GM11168 (cell line): ENCODE data around the gene C2orf81.
"Not testable (repeated sequence)": the region's sequence is repeated elsewhere in the genome, so short reads cannot be mapped to it uniquely, and the experiment has no call there.

Experiments
- in situ Hi-C: fragments of 300-500 bp; cut with MboI; formaldehyde crosslinking; loops from one replicate; pipeline ENCODE4 v1.12.0; 2022; ENCODE audit warnings: low sequenced_read_pairs; ENCODE audit not compliant: unreplicated experiment

C2orf81 gene

GRCh38 chr2:74444498-74445318 lies 23.3 kb upstream of the C2orf81 start:
- in situ Hi-C loops: no loop called here

GRCh38 chr2:74442483-74443297 lies 21.3 kb upstream of the C2orf81 start:
- in situ Hi-C loops: not testable (repeated sequence)

GRCh38 chr2:74441690-74442482 lies 20.5 kb upstream of the C2orf81 start, which contains the start of gene RTKN:
Gene RTKN, minus strand, starts transcription at chr2:74441937. Its CDS starts 121 bp downstream, at chr2:74441816.
- in situ Hi-C loops: no loop called here

GRCh38 chr2:74441170-74441689 lies 19.8 kb upstream of the C2orf81 start:
- in situ Hi-C loops: no loop called here

- in situ Hi-C loops: no loop called here
Measured at GRCh38 chr2:74440378-74441169, 19.2 kb upstream of the C2orf81 start.

GRCh38 chr2:74439803-74440377 lies 18.5 kb upstream of the C2orf81 start:
- in situ Hi-C loops: no loop called here

DNA sequence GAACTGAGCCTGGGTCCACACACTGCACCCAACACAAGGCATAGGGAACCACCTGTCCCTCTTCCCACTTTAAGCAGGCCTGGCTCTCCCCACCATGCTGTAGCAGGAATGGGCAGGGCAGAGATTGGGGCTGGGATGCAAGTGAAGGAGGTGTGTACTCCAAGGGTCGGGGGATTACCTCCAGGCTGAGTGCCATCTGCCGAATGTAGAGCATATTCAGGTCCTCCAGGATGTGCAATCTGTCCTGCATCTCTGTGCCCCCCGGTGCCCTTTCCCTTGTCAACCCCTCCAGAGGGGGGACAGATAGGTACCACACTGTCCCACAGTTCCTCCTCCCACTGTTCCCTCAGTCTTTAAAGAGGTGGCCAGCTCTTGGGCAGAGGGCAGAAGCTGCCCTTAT lies 18.0 kb upstream of the C2orf81 start:
- in situ Hi-C loops: no loop called here

DNA sequence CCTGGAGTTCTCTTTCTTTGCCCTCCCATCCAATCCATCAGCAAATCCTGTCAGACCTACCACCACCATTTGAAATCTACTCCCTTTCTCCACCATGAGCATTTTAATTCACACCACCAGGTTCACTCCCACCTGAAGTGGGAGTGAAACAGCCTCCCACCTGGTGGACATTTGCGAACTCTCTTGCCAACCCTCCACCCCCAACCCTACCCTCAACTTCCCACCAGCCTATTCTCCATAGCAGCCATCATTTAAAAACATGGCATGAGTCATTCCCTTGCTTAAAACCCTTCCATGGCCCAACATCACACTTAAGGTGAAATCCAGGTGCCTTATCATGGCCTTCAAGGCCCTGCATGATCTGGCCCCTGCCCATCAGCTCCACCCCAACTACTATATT lies 16.8 kb upstream of the C2orf81 start:
- in situ Hi-C loops: no loop called here

- in situ Hi-C loops: no loop called here
Measured at GRCh38 chr2:74436848-74437695, 15.7 kb upstream of the C2orf81 start.

- in situ Hi-C loops: no loop called here
Measured at GRCh38 chr2:74436111-74436805, 14.8 kb upstream of the C2orf81 start.

DNA sequence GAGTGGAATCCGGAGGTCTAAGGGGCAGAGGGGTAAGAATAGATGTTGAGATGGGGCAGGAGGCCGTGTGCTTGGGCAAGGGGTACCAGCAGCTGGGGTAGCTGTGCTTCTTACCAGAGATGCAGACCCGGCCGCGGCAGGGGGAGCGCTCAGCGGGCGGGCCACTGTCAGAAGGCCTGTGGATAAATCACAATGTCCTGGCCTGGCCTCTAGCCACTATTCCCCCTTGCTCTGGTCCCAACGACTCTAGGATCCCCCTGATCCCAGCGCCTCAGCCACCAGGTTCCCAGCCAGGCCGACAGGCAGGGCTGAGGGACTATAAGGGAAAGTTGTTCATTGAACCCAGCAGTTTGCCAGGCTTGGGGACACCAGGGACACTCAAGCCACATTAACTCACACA lies 9.1 kb upstream of the C2orf81 start:
- in situ Hi-C loops: no loop called here

GRCh38 chr2:74429487-74430451 lies 8.3 kb upstream of the C2orf81 start:
- in situ Hi-C loops: no loop called here

GRCh38 chr2:74428675-74429074 lies 7.3 kb upstream of the C2orf81 start:
- in situ Hi-C loops: no loop called here

- in situ Hi-C loops: no loop called here
Measured at GRCh38 chr2:74427551-74427950, 6.1 kb upstream of the C2orf81 start.

DNA sequence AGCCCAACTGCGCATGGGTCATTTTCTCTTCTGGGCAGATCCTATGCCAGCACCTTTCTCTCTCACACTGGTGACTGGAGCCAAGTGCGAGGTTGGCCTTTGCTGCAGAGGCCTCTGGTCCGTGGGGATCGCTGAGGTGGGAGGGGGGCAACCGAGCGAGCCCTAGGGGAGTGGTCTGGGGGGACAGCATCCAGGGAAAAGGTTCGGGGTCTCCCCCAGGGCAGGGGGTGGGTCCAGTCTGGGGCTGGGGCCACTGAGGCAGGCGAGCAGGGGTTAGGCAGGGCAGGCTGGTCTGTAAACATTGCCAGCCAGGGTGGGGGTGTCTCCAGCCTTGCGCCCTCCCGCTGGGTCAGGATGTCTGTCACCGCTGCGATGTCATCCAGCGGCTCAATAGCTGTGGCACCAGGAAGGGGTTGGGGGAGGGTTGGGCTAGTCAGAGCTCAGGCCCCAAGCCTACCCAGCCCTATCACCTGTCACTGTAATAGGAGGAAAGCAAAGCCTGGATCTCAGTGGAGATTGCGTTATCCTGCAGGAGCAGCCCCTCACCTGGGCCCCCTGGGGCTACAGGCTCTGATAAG lies 4.9 kb upstream of the C2orf81 start:
- in situ Hi-C loops: no loop called here

DNA sequence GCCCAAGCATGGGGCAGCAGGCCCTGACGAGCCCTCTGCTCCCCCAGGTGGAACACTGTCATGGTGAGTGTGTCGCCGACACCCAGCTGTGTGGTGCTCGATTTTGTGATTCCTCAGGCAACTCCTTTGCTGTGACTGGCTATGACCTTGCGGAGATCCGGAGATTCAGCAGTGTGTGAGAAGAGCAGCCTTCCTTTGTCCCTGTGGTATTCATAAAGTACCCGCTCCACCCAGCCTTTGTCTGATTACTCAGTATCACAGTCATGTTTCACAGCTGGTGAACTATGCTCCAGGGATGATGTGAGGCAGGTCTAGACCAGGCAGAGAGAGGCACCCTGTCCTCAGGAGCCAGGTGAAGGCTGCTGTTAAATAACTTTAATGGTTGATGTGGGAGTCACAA lies 4.1 kb upstream of the C2orf81 start:
- in situ Hi-C loops: no loop called here
